Activated CD8-positive, alpha-beta memory T cell treated with anti-CD3 and anti-CD28 coated beads for 36 hours (primary cell): Measurements from ENCODE around the gene LRRC37A. TPM values are rescaled to one million over a fixed set of nuclear protein-coding genes. Genes with fewer than 3 reads are reported as not detected.
"Not testable (repeated sequence)": the region's sequence is repeated elsewhere in the genome, so short reads cannot be mapped to it uniquely, and the experiment has no call there.

Experiments
- CTCF ChIA-PET: fragments of 350-600 bp; sonication (Branson Sonifier 250); formaldehyde crosslinking; loops from one replicate; lab custom pipeline; 2021; ENCODE audit warnings: antibody characterized with exemption; lab: Charles Lee
- POLR2A ChIA-PET: fragments of 350-600 bp; sonication (Branson Sonifier 250); formaldehyde crosslinking; loops from one replicate; lab custom pipeline; 2021; ENCODE audit warnings: antibody characterized with exemption; lab: Charles Lee
- total RNA-seq, 2 experiments: library from RNA; stranded (reverse); gene quantifications; one replicate each; pipeline ENCODE4 v1.2.3, GENCODE V29; 2021

LRRC37A gene
- total RNA-seq = 1 to 10 TPM; 1.0 to 1.7 TPM

DNA sequence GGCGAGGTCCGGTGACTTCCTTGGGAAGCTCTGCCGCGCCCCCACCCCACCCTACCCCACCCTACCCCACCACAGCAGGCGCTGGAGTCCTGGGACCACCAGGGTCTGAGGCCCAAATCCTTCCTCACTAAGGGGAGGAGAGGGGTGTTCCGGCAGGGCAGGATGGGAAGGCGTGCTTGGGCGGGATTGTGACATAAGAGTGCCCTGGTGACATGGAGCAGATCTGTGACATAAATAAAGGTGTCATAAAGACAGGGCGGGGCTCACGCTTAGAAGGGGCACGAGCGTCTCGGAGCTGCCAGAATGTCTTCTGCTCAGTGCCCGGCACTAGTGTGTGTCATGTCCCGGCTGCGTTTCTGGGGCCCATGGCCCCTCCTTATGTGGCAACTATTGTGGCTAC, at the start of gene LRRC37A:
Gene LRRC37A (plus strand): TSS at position 301 of the 400 bp plus-strand sequence. CDS start 3 bp downstream, at position 304.
- CTCF ChIA-PET, POLR2A ChIA-PET: not testable (repeated sequence)

- POLR2A ChIA-PET, CTCF ChIA-PET: not testable (repeated sequence)
Measured at GRCh38 chr17:46249153-46249552, 45.8 kb upstream of the LRRC37A start.

DNA sequence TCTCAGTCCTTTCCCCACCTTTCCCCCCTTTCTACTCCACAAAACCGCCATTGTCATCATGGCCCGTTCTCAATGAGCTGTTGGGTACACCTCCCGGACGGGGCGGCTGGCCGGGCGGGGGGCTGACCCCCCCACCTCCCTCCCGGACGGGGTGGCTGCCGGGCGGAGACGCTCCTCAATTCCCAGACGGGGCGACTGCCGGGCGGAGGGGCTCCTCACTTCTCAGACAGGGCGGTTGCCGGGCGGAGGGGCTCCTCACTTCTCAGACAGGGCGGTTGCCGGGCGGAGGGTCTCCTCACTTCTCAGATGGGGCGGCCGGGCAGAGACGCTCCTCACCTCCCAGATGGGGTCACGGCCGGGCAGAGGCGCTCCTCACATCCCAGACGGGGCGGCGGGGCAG, 42.1 kb upstream of the LRRC37A start:
- CTCF ChIA-PET, POLR2A ChIA-PET: not testable (repeated sequence)

DNA sequence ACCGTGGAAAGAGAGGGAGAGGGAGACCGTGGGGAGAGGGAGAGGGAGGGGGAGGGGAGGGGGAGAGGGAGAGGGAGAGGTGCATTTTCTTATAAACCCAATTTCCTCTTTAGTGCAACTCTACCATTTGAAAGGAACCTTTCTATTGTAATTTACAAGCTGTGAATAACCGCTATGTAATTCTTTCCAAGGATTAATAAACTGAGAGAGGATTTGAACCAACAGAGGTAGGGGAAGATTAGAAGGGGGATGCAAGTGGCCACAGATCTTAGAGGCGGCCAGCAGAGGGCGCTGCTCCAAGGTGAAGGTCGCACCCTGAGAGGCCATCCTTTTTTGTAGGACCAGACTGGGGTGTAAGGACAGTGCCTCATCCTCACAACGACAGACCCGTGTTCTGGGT, 41.2 kb upstream of the LRRC37A start:
- CTCF ChIA-PET, POLR2A ChIA-PET: not testable (repeated sequence)

DNA sequence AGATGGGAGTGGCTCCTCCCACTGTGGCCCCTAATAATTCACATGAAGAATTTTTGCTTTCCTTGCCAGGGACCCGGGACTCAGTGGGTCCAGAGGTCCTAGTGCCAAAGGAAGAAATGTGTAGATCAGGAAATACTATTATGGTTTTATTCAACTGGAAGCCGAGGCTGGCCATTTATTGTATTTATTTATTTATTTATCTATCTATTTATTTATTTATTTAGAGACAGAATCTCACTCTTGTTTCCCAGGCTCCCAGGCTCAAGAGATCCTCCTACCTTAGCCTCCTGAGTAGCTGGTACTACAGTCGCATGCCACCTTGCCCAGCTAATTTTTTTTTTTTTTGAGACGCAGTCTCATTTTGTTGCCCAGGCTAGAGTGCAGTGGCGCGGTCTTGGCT, 40.7 kb upstream of the LRRC37A start:
- POLR2A ChIA-PET, CTCF ChIA-PET: not testable (repeated sequence)

DNA sequence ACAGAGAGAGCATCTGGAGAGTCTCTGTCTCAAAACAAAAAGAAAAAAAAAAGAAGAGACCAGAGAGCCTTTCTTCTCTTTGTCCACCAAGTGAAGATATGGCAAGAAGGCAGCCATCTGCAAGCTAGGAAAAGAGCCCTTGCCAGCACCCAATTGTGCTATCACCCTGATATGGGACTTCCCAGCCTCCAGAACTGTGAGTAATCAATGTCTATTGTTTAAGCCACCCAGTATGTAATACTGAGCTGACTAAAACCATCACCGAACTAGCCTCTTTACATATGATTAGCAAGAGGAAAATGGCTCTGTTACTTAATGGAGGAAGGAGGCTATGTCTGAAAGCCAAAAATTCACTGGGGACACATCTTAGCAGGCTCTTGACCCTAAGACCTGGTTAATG, 38.6 kb upstream of the LRRC37A start:
- CTCF ChIA-PET = not testable (repeated sequence)

GRCh38 chr17:46259845-46260661, 34.9 kb upstream of the LRRC37A start:
- CTCF ChIA-PET, POLR2A ChIA-PET: not testable (repeated sequence)

More for the DNA sequence above, 38.6 kb upstream of the LRRC37A start:
- POLR2A ChIA-PET = not testable (repeated sequence)

DNA sequence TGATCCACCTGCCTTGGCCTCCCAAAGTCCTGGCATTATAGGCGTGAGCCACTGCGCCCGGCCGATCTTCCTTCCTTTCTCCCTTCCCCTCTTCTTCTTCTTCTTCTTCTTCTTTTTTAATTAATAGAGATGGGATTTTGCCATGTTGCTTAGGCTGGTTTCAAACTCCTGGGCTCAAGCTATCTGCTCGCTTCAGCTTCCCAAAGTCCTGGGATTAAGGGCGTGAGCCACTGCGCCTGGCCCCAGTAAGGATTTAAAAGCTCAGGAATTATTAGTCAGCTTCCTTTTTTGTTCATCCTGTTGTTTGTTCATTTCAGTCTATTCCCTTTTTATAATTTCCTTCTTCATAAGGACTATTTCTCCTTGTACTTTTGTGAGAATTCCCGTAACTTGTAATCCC, 32.7 kb upstream of the LRRC37A start:
- ChIA-PET CTCF (no interaction called here), POLR2A (no interaction called here)

GRCh38 chr17:46264456-46265198, 30.3 kb upstream of the LRRC37A start:
- CTCF ChIA-PET = interaction anchor here (0.6 kb wide), 1 partner anchor 1698 kb away, joined by 4 read pairs; no protein-coding TSS in a partner anchor
- POLR2A ChIA-PET = interaction anchor here (0.6 kb wide), 1 partner anchor 677 kb away, joined by 5 read pairs; no protein-coding TSS in a partner anchor

DNA sequence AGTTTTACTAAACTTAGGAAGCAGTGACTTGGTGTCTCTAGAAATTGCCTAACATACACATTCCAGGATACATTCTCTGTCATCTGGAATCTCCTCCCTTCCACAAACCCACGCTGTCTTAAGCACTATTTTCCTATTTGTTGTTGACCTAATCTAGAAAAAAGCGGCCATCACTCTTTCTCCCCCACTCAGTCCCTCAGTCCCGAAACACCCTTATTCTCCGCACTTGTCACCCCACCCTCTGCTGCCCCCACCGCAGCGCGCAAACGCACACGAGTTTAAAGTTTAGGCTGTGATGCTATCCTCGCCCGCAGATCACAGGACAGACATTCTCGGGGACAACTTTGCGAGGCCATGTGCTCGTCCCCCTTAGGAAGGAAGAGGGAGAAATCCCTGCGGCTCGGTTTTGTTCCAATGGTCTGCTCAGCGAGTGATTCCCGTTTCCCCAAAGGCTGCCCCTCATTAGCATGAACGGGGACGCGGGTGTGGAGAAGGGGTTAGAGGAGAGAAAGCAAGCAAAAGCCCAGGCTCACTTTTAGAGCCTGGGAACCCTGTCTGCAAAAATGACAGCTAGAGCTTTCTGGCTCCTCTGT, 28.8 kb upstream of the LRRC37A start:
- POLR2A ChIA-PET = not testable (repeated sequence)
- CTCF ChIA-PET = interaction anchor here (1.4 kb wide), 1 partner anchor 73 kb away, joined by 4 read pairs; the partner anchor contains the start of gene KANSL1

DNA sequence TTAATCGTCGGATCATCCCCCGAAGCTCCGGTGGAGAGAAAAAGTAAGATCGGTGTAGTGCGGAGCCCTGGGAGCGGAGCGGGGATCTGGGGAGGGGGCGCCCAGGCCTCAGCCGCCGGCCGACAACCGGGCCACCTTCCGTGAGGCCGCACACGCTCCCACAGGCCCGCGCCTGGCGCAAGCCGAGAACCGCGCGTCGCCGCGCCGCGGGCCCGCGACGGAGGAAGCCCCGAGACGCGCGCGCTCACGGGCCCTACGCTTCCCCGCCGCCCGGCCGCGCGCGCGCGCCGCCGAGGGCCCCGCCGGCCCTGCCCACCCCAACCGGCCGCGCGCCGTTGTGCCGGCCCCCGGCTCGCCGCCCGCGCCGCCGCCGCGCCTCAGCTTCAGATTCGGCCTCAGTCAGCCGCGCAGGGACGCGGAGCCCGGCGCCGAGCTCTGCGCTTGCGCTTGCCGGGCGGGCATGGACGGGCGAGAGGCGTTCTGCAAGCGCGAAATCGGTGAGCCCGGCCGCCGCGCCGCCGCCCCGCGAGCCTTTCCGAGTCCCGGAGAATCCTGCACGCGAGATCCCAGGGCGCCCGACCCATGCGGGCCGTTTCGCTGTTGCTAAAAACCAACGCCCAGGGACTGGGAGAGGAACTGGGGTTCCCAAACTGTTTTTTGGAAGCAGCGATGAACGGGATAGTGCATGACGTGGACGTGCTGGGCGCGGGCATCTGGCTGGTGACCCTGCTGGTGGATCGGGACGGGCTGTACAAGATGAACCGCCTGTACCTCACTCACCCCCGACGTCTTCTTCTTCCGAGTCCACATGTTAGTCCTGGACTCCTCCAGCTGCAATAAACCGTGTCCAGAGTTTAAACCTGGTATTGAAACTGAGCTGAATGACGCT, 28.0 kb upstream of the LRRC37A start:
- POLR2A ChIA-PET = interaction anchor here (0.6 to 0.7 kb wide), 3 partner anchors 18 to 224 kb away, joined by 3 to 6 read pairs (median 4); no protein-coding TSS in a partner anchor
- CTCF ChIA-PET = interaction anchor here (0.8 to 1.6 kb wide), 4 partner anchors 10 to 266 kb away, joined by 3 to 5 read pairs (median 4); partner anchors contain the start of gene KANSL1

DNA sequence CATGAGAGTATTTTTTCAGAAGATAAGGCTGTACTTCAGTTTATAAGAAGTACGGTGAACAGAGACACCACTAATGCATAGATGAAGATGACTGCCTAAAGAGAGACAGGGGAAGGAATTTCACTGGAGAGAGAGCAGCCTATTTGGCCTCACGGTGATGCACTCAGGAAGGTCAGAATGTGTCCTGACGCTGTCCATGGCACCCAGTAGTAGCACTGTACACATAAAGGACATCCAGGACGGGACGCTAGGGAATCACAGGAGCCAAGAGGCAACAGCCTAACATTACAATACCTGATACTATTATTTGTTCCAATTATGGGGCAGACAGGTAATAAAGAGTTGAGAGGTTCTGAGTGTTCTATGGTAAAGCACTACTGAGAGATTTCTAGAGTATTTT, 24.9 kb upstream of the LRRC37A start:
- POLR2A ChIA-PET = no interaction called here
- CTCF ChIA-PET = interaction anchor here (1.8 kb wide), 1 partner anchor 9 kb away, joined by 4 read pairs; no protein-coding TSS in a partner anchor

- POLR2A ChIA-PET = no interaction called here
Measured at GRCh38 chr17:46273541-46274236, 21.2 kb upstream of the LRRC37A start.

DNA sequence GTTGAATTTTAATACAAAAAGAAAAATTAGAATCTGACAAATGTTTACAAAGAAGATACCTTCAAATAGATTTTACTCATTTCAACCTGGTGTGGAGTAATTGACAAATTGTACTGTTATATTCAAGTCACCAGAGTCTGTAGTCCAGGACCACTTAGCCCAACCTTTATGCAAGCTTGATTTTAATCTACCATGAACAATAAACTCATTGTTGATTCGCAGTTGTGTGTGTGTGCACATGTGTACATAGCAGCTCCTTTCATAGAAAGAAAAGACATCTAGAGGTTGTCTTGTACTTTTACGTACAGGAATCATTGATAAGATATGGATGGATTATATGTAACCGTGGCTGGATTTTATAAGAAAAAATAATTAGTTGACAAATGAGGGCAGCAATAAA, 20.7 kb upstream of the LRRC37A start:
- CTCF ChIA-PET = interaction anchor here (1.3 kb wide), 1 partner anchor 561 kb away, joined by 3 read pairs; no protein-coding TSS in a partner anchor
- POLR2A ChIA-PET = no interaction called here

More at GRCh38 chr17:46273541-46274236, 21.2 kb upstream of the LRRC37A start:
- CTCF ChIA-PET = interaction anchor here (1.3 kb wide), 1 partner anchor 561 kb away, joined by 3 read pairs; no protein-coding TSS in a partner anchor

- POLR2A ChIA-PET = not testable (repeated sequence)
- CTCF ChIA-PET = interaction anchor here (0.5 to 1.5 kb wide), 2 partner anchors 9 to 139 kb away, joined by 3 read pairs; no protein-coding TSS in a partner anchor
Measured at GRCh38 chr17:46276728-46277479, 18.0 kb upstream of the LRRC37A start.

DNA sequence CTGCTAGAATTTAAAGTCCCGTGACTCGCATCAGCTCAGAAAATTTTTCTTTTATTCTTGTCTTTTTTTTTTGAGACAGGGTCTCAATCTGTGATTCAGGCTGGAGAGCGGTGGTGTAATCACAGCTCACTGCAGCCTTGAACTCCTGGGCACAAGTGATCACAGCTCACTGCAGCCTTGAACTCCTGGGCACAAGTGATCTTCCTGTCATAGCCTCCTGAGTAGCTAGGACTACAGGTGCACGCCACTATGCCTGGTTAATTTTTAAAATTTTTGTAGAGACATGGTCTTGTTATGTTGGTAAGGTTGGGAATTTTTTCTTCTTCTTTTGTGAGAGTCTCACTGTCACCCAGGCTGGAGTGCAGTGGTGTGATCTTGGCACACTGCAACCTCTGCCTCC, 13.6 kb upstream of the LRRC37A start:
- CTCF ChIA-PET, POLR2A ChIA-PET: not testable (repeated sequence)

GRCh38 chr17:46282635-46283034, 12.3 kb upstream of the LRRC37A start:
- CTCF ChIA-PET = interaction anchor here (0.7 kb wide), 1 partner anchor 10 kb away, joined by 3 read pairs; no protein-coding TSS in a partner anchor
- POLR2A ChIA-PET = not testable (repeated sequence)
